IPS-18a (cell line): ENCODE data around the gene C1S.
"Not testable (repeated sequence)": the region's sequence is repeated elsewhere in the genome, so short reads cannot be mapped to it uniquely, and the experiment has no call there.

ENCODE experiments used
- H3K27ac ChIP-seq: one replicate; pipeline ENCODE4 v1.5.1; 2013; ENCODE audit warnings: low read length
- H3K27me3 ChIP-seq: one replicate; pipeline ENCODE4 v1.6.1; 2013; ENCODE audit warnings: mild to moderate bottlenecking, low read length; ENCODE audit not compliant: control insufficient read depth, insufficient read depth
- H3K36me3 ChIP-seq: one replicate; pipeline ENCODE4 v1.6.1; 2013; ENCODE audit warnings: low read depth, low read length; ENCODE audit not compliant: control insufficient read depth
- H3K4me1 ChIP-seq: one replicate; pipeline ENCODE4 v1.6.1; 2013; ENCODE audit warnings: low read depth, low read length; ENCODE audit not compliant: control insufficient read depth
- H3K4me3 ChIP-seq: one replicate; pipeline ENCODE4 v1.5.1; 2013; ENCODE audit warnings: low read length
- H3K9ac ChIP-seq: one replicate; pipeline ENCODE4 v1.6.1; 2013; ENCODE audit warnings: mild to moderate bottlenecking, low read length, moderate library complexity
- H3K9me3 ChIP-seq: one replicate; pipeline ENCODE4 v1.6.1; 2013; ENCODE audit warnings: low read depth, low read length; ENCODE audit not compliant: control insufficient read depth

Gene C1S

GRCh38 chr12:7049445-7049951 is 11.0 kb upstream of the C1S start:
- not testable (repeated sequence) for H3K36me3 ChIP-seq, H3K4me1 ChIP-seq, H3K27ac ChIP-seq, H3K27me3 ChIP-seq, H3K9ac ChIP-seq, H3K4me3 ChIP-seq, H3K9me3 ChIP-seq

GRCh38 chr12:7049973-7050372 is 10.5 kb upstream of the C1S start:
- H3K27me3 ChIP-seq, H3K4me1 ChIP-seq, H3K9ac ChIP-seq, H3K27ac ChIP-seq, H3K36me3 ChIP-seq, H3K4me3 ChIP-seq, H3K9me3 ChIP-seq: not testable (repeated sequence)

- H3K27me3 ChIP-seq: no peaks in the 10 kb centered on the region
- H3K9me3 ChIP-seq: no peaks in the 10 kb centered on the region
- H3K36me3 ChIP-seq: no peaks in the 10 kb centered on the region
- H3K4me3 ChIP-seq: no peak overlapping the region
- H3K27ac ChIP-seq: no peak overlapping the region
- H3K9ac ChIP-seq: no peak overlapping the region
- H3K4me1 ChIP-seq: no peaks in the 10 kb centered on the region
These were observed 5.6 kb upstream of the C1S start for GRCh38 chr12:7054925-7055324.

- not testable (repeated sequence) for H3K9ac ChIP-seq, H3K36me3 ChIP-seq, H3K27ac ChIP-seq, H3K4me3 ChIP-seq, H3K9me3 ChIP-seq, H3K27me3 ChIP-seq, H3K4me1 ChIP-seq
These were observed 4.8 kb upstream of the C1S start for GRCh38 chr12:7055736-7056135.

GRCh38 chr12:7058163-7058845 is 2.2 kb upstream of the C1S start:
- Histone ChIP-seq H3K36me3 (no peaks in the 10 kb centered on the region), H3K9me3 (no peaks in the 10 kb centered on the region), H3K27me3 (no peaks in the 10 kb centered on the region), H3K27ac (no peak overlapping the region), H3K4me1 (peaks cover 7% of the 10 kb centered on the region), H3K9ac (no peak overlapping the region), H3K4me3 (no peak overlapping the region)

- H3K4me1 ChIP-seq: peaks cover 7% of the 10 kb centered on the region
- H3K9ac ChIP-seq: no peak overlapping the region
- no peaks in the 10 kb centered on the region for H3K36me3 ChIP-seq
- no peak overlapping the region for H3K4me3 ChIP-seq
- H3K27me3 ChIP-seq: no peaks in the 10 kb centered on the region
- H3K27ac ChIP-seq: no peak overlapping the region
- no peaks in the 10 kb centered on the region for H3K9me3 ChIP-seq
These were observed 1.6 kb upstream of the C1S start for GRCh38 chr12:7058850-7059395.

- Histone ChIP-seq H3K9ac (no peak overlapping the region), H3K27ac (no peak overlapping the region), H3K27me3 (no peaks in the 10 kb centered on the region), H3K9me3 (no peaks in the 10 kb centered on the region), H3K4me3 (no peak overlapping the region), H3K4me1 (peaks cover 7% of the 10 kb centered on the region), H3K36me3 (no peaks in the 10 kb centered on the region)
These were observed 738 bp upstream of the C1S start for GRCh38 chr12:7059780-7060179.

GRCh38 chr12:7061138-7061537 is 620 bp downstream of the C1S start:
- Histone ChIP-seq H3K36me3 (no peaks in the 10 kb centered on the region), H3K4me3 (no peak overlapping the region), H3K4me1 (peaks cover 7% of the 10 kb centered on the region), H3K9ac (no peak overlapping the region), H3K9me3 (no peaks in the 10 kb centered on the region), H3K27ac (no peak overlapping the region), H3K27me3 (no peaks in the 10 kb centered on the region)

- Histone ChIP-seq H3K4me1 (peaks cover 7% of the 10 kb centered on the region), H3K27me3 (no peaks in the 10 kb centered on the region), H3K27ac (no peak overlapping the region), H3K9ac (no peak overlapping the region), H3K9me3 (no peaks in the 10 kb centered on the region), H3K36me3 (no peaks in the 10 kb centered on the region), H3K4me3 (no peak overlapping the region)
These were observed 1.1 kb downstream of the C1S start for GRCh38 chr12:7061596-7061995.

GRCh38 chr12:7064516-7064915 is 4.0 kb downstream of the C1S start:
- H3K27me3 ChIP-seq: no peaks in the 10 kb centered on the region
- no peak overlapping the region for H3K9ac ChIP-seq

GRCh38 chr12:7065073-7065623 is 4.6 kb downstream of the C1S start:
- peaks cover 7% of the 10 kb centered on the region for H3K4me1 ChIP-seq
- H3K9ac ChIP-seq: no peak overlapping the region
- no peak overlapping the region for H3K27ac ChIP-seq
- H3K9me3 ChIP-seq: no peaks in the 10 kb centered on the region
- H3K4me3 ChIP-seq: no peak overlapping the region
- no peaks in the 10 kb centered on the region for H3K27me3 ChIP-seq
- no peaks in the 10 kb centered on the region for H3K36me3 ChIP-seq

More at GRCh38 chr12:7064516-7064915, 4.0 kb downstream of the C1S start:
- Histone ChIP-seq H3K27ac (no peak overlapping the region), H3K9me3 (no peaks in the 10 kb centered on the region), H3K36me3 (no peaks in the 10 kb centered on the region), H3K4me1 (peaks cover 7% of the 10 kb centered on the region), H3K4me3 (no peak overlapping the region)

- Histone ChIP-seq H3K4me1 (no peaks in the 10 kb centered on the region), H3K27me3 (no peaks in the 10 kb centered on the region), H3K36me3 (no peaks in the 10 kb centered on the region), H3K9me3 (no peaks in the 10 kb centered on the region), H3K9ac (no peak overlapping the region), H3K27ac (no peak overlapping the region), H3K4me3 (no peak overlapping the region)
These were observed 6.1 kb downstream of the C1S start for GRCh38 chr12:7066596-7066995.
